ENCODE measurements around the gene COL5A3.
"Not testable (repeated sequence)": the region's sequence is repeated elsewhere in the genome, so short reads cannot be mapped to it uniquely, and the experiment has no call there.

COL5A3 gene

DNA sequence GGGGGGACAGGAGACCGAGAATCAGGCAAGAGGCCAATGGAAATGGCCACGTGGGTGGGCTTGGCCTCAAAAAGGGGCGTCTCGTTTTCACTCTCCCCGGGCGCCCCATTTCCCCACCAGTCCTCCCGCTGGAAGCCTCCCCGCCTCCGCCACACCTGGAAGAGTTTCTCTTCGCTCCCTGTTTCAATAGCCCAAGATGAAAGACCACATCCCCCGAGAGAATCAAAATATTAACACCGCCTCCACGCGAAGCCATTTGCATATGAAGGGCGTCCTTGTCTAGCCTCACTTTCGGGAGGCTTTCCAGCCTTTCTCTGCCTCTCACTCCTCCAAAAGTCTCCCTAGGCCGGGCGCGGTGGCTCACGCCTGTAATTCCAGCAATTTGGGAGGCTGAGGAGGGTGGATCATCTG is 73.3 kb downstream of the COL5A3 start:
- DNase-seq (ENCODE audit: low read depth in 2 of 2): no peak

DNA sequence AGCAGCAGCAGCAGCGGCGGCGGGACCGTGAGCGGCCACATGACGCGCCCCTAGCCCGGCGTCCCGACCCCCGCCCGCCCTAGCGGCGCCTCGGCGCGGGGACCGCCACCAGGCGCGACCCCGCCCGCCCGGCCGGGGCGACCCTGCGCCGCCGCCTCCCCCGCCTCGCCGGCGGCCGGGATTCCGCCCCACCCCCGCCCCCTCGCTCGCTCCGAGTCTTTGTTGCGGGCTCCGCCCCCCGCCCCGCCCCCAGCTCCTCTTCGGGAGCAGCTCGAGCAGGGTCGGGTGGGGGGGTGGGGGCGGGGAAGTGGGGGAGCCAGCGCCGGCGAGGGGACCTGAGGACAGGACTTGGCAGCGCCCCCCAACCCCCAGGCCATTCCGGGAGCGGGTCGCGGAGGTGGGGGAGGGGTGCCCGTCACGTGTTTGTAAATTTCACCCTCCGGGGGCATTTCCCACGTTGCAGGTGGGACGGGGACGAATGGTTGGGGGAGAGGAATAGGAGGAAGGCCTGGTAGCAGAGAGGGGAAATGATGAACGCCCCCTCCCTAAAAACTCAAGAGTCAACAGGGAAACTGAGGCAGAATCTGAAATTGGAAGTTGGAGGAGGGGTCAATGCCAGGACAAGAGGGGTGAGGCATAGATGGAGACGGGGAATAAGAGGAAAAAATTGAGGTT is 73.8 kb downstream of the COL5A3 start, which contains the start of gene OLFM2:
Gene OLFM2 (minus strand): TSS at position 190 of the 675 bp plus-strand sequence. CDS start 149 bp downstream, at position 41.
- DNase-seq (ENCODE audit: low read depth in 2 of 2): no peak

DNA sequence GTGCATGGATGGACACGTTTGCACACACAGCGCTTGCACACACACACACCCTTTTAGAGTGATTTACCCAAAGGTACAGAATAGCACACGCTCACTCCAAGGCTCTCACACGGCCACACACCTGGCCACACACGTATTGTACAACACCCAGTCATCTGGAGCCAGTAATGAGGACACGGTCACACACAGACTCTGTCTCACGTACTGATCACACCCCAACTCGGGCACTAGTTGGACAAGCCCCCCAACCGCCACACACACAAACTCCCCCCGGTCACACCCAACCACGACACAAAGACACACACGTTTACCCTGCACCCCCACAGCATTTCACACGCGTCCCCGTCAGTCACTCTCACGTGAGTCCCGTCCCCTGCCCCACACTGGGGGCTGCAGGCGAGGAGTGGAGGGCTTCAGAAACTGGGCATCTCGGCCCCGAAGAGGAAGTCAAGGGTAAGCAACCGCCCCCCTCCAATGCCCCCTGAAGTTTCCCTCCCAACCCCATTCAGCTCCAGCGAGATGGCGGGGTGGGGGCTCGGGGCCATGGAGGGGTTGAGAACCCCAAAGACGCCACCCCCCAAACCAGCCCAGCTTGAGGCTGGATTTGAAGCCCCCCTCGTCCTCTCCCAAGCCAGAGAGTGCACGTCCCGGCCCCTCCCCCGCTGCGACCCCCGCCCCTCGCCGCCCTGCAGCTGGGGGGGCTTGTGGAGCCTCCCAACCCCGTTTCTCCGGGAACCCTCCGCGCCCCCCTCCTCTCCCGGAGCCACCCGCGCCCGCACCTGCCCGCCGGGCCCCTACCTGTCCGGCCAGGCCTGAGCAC is 74.6 kb downstream of the COL5A3 start:
- DNase-seq (ENCODE audit: low read depth in 2 of 2): no peak

DNA sequence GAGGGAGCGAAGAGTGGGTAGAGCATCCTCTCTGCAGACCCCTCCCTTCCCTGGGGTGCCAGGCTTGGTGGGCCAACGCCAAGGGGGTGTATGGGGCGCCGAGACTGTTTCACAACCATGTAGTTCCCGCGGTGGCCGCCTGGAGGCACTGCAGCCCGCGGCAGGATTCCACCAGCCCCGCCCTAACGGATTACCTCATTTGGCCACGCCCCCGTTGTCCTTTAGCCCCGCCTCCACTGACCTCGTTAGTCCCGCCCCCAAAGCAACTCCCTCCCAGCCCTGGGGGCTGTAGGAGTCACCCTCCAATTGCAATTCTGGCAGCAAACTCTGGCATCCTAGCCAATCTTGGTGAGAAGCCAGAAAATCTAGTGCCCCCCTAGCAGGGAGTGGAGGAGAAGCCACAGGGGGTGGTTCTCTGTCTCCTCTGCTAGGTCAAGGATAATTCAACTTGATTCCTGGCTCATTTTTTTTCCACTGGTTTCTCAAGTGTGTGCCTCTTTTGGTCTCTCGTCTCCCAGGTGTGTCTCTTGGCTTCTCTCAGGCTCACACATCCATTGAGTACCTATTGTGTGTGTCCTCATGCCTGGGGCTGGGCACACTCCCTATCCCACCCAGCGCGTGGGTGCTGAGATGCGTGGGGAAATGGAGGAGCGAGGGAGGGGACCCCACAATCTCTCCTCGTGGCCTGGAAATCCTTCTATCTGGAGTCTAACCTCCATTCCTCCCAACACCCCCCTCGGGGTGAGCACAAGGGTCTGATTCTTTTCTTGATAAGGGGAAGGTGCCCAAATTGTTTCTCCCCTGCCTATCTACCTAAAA is 76.0 kb downstream of the COL5A3 start:
- peak; percentile 64 to 71 for DNase-seq (ENCODE audit: low read depth in 2 of 2)

DNA sequence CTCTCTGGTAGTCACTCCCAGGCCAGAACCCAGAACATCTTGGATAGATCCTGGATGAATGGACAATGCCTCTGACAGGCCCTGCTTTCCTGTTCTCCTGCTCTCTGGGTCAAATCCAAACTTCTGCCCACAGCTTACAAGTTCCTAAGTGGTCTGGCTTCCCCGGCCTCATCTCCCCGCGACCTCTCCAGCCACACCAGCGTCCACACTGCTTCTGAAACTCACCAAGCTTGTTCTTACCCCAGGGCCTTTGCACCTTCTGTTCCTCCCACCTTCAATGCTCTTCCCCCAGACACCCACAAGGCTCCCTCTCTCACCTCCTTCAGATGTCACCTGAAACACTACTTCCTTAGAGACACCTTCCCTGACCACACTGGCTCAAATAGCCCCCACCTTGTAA is 77.5 kb downstream of the COL5A3 start:
- no peak for DNase-seq (ENCODE audit: low read depth in 2 of 2)

DNA sequence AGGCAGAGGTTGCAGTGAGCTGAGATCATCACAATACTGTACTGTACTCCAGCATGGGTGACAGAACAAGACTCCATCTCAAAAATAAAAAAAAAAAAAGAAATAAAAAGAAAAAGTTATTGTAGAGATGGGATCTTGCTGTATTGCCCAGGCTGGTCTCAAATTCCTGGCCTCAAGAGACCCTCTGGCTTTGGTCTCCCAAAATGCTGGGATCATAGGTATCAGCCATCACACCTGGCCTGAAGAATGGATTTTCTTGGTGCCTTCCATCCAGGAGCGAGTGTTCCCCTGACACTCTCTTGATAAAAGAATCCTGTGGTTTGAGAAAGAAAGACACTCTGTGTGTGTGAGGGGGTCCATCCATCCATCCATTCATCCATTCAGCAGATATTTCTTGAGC is 78.7 kb downstream of the COL5A3 start:
- no peak for DNase-seq (ENCODE audit: low read depth in 2 of 2)

DNA sequence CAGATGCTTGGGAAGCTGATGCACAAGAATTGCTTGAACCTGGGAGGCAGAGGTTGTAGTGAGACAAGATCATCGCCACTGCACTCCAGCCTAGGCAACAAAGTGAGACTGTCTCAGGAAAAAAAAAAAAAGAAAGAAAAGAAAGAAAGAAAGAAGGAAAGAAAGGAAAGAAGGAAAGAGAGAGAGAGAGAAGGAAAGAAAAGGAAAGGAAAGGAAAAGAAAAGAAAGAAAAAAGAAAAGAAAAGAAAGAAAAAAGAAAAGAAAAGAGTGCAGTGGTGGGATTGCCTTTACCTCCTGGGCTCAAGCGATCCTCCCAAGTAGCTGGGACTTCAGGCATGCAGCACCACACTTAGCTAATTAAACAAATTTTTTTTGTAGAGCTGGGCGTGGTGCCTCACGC is 86.9 kb downstream of the COL5A3 start:
- no peak for DNase-seq (ENCODE audit: low read depth in 2 of 2)

DNA sequence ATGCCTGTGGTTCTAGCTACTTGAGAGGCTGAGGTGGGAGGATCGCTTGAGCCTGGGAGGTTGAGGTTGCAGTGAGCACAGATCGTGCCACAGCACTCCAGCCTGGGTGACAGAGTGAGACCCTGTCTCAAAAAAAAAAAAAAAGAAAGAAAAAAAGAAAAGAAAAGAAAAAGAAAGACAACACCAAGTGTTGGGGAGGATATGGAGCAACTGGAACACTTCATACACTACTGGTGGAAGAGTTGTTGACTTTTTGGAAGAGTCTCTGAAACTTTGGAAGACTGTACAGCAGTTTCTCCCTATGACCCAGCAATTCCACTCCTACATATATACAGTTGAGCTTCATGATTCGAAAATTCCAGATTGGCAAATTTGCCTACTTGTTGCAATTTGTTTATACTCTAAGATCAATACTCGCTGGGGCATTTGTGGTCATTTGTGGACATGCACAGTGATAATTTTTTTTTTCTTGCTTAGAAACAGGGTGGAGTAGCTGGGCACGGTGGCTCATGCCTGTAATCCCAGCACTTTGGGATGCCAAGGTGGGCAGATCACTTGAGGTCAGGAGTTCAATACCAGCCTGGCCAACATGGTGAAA is 87.4 kb downstream of the COL5A3 start:
- not testable (repeated sequence) for DNase-seq (ENCODE audit: low read depth in 2 of 2)

DNA sequence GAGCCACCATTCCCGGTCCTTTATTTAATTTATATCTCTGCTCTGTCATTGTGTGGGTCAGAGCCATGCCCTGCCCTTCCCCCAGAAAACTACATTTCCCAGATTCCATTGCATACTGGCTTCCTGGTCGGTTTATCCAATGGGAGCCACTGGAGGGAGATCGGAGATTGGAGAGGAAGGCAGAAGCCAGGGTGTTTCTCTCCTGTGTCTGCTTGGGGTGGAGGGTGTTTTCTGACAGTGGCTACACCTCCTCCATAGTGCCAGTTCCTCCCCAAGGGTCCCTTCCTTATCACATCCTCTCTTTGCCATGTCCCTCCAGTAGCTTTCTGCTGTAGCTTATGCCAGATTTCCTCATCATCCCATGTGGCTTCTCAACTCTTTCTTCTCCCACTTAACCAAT is 93.0 kb downstream of the COL5A3 start:
- DNase-seq (ENCODE audit: low read depth in 2 of 2): no peak

DNA sequence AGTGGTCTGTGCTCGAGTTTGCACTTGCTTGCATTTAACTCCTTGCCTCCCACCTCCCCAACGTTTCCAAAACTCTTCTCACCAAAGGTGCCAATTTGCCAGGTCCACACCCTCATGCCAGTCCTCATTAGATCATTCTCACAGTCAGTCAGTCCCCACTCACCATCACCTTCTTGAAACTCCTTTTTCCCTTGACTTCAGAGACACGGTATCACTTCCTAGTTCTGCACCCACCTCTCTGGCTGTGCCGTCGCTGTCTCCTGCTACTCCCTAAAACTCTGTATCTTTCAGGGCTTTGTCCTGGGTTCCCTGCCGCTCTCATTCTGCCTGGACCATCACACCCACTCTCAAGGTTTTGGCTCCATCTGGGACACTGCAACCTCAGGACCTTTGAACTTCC is 93.6 kb downstream of the COL5A3 start:
- DNase-seq (ENCODE audit: low read depth in 2 of 2): no peak

DNA sequence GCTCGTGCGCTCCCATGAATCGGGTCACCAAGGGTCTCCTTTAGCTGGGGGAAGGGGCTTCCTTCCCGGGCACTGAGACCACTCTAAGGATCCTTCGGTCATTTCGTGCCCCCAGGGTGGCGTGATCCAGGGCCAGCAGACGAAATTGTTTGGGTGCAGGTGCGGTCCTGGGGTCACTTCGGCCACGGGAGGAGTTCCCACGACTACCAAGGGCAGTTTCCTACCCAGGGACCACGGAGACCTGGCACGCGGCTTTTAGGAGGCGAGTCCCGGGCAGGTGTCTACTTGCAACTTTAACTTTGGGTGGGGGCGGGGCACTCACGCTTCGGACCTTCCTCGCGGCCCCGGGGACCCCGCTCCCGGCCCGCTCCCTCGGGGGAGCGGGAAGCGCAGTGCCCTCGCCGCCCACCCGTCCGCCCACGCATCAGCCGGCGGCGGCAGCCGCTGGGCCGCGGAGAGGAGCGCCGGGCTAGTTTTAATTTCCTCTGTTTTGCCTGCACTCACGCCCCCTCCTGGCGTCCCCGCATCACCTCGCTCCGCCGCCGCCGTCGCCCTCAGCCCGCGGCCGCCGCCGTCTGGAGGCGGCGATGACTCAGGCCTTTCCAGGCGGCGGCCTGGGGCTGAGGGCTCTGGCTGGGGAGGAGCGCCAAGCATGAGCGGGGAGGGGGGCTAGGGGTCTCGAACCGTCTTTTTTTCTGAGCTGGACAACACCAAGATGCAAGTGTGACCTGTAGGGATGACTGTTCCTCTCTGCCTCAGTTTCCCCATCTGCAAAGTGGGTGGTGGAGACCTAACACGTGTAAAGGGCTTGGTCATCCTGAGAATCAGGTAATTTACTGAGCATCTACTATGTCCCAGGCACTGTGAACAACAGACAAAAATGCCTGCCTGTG is 95.7 kb downstream of the COL5A3 start:
- DNase-seq (ENCODE audit: low read depth in 2 of 2): peak; percentile 67 to 68

DNA sequence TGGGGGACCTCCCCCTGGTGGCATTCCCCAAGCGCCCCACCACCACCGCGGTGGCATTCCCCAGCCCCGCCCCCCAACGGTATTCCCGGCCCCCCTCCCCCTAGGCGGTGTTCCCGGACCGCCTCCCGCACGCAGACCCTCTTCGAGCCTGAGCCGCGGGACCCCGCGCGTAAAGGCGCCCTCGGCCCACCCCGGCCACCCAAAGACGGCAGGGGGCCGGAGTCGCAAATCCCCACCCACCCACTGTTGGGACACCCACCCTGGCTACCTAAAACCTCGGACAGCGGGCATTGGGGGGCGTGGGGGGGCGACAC is 96.3 kb downstream of the COL5A3 start:
- no peak for DNase-seq (ENCODE audit: low read depth in 2 of 2)

DNA sequence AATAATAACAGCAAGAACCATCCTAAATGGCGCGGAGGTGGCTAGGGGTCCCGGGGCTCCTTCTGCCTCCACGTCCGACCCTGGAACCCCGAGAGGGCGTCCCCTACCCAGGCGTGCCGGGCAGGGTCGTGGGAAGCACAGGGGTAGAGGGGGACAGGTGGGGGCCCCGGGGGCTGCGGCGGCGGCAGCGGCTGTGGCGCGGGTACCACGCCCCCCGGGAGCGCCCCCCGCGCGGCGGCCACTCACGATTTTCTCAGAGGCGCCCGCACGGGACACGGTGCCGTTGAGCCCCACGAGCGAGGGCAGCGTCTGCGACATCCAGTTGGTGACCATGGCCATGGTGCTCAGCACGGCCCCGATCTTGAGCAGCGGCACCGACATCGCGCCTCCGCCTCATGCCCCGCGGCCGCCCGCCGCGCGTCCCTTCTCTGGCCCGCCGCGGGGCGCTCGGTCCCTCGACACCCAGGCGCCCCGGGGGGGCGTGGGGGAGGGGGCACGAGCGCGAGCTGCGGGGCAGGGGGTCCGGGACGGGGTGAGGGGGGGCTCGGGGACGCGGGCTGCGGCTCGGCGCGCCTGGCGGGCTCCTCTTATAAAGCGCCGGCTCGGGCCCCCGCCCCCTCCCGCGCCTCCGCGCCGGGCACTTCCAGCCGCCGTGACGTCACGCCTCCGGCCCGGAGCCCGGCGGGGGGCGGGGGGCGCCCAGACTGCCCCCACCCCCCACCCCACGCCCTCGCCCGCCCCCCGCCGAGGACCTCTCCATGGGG is 96.9 kb downstream of the COL5A3 start:
- DNase-seq (ENCODE audit: low read depth in 2 of 2): no peak

DNA sequence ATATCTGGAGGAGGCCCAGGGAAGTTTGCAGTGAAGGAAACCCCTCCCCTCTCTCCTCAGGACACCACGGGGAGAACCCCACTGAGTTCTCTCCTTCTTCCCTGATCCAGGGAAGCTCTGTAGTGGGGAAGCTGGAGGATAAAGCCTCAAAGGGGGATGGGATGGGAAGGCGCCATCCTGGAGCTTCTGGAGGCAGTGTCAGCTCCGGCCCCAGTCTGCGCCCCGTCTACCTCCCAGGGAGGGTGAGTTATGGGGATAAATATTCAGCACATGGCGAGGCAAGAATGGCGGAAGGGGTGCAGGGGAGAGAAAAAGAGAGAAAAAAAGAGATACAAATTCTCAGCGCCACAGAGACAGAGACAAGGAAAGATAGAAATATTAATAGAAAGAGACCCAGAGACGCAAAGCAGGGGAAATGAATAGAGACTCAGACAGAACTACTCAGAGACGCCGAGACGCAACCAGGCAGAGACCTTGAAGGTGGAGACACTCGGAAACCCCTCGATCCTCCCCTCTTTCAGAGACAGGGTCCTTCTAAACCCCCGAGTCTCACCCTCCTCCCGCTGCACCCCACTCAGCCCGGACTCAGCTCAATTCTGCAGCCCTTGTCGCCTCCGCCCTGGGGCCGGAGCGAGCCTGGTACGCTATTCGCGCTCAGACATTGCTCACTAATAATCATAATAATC is 97.6 kb downstream of the COL5A3 start:
- DNase-seq (ENCODE audit: low read depth in 2 of 2): no peak

DNA sequence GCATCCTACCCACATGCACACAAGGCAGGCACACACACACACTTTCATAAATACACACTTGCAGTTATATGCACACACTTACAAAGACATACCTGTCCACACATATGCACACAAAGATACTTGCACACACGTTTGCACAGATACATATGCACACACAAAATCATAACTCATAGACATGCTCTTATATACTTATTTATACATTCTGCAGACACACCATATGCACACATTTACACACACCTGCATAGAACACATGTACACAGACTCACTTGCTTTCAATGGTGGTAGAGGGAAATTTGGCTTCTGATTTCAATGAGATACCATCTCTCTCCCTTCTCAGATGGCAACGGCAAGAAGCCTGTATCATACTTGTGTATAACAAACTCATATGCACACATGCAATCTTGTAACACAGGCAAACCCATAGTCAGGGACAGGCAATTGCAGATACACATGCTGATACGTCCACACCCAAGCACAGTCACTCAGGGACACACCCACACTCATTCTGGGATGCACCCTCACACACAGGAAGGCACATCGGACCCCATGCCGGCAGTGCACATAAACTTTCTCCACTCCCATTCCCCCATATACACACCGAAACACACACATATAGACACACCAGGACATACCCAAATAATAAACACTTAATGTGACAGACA is 98.6 kb downstream of the COL5A3 start:
- no peak for DNase-seq (ENCODE audit: low read depth in 2 of 2)

DNA sequence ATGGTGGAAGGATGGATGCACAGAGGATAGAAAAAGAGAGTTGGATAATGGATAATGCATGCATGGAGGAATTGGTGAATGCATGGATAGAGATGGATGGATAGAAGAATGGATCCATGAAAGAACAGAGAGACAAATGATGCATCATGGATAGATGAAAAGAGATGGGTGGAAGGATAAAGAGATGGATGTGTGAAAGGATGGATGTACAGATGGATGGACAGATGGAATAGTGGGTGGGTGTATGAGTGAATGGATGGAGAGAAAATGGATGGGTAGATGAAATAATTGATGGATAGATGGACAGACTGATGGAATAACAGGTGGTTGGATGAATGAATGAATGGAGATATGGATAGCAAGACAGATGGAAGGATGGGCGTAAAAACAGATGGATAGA is 99.7 kb downstream of the COL5A3 start:
- DNase-seq (ENCODE audit: low read depth in 2 of 2): no peak

Measured in stimulated activated CD8-positive, alpha-beta memory T cell treated with anti-CD3 and anti-CD28 coated beads, Interleukin-7, amount 100 ng/mL, for 1 hour (primary cell).